ENCODE results near the gene PTPN14. TPM values are rescaled to one million over a fixed set of nuclear protein-coding genes. Genes with fewer than 3 reads are reported as not detected.

The PTPN14 gene
- total RNA-seq, 6 experiments from 2014 or later: 1.6 to 4.6 (median 2.1) TPM

- DNase-seq: no peak
- ATAC-seq: no peak
Measured at GRCh38 chr1:214432245-214432644, 119.2 kb downstream of the PTPN14 start.

GRCh38 chr1:214429951-214430770 lies 121.2 kb downstream of the PTPN14 start:
- Histone ChIP-seq H3K4me3 (no peak overlapping the region), H3K27ac (no peak overlapping the region), H3K9me3 (no peaks in the 10 kb centered on the region), H3K36me3 (no peaks in the 10 kb centered on the region), H3K27me3 (no peaks in the 10 kb centered on the region), H3K4me1 (no peaks in the 10 kb centered on the region)
- intact Hi-C loops (cut with DNase I): no loop called here
- TF ChIP-seq POLR2A (IDR thresholded peaks at IDR 0.05) (no peak), CTCF (IDR thresholded peaks at IDR 0.05) (no peak)
- DNase-seq (no peak), ATAC-seq (no peak)
- WGBS (ENCODE audit: insufficient coverage, low coverage, low lambda C conversion rate, missing lambda C conversion rate): 75% methylated on average over 9 of the region's 9 CpGs

More at GRCh38 chr1:214432245-214432644, 119.2 kb downstream of the PTPN14 start:
- TF ChIP-seq CTCF (IDR thresholded peaks at IDR 0.05) (no peak), POLR2A (IDR thresholded peaks at IDR 0.05) (no peak)
- Histone ChIP-seq H3K4me3 (no peak overlapping the region), H3K4me1 (no peaks in the 10 kb centered on the region), H3K27ac (no peak overlapping the region), H3K27me3 (no peaks in the 10 kb centered on the region), H3K9me3 (no peaks in the 10 kb centered on the region), H3K36me3 (no peaks in the 10 kb centered on the region)
- WGBS (ENCODE audit: insufficient coverage, low coverage, low lambda C conversion rate, missing lambda C conversion rate): 47% methylated on average over 1 of the region's 1 CpG
- intact Hi-C loops (cut with DNase I): no loop called here

- intact Hi-C loops (cut with DNase I): no loop called here
- Histone ChIP-seq H3K27me3 (no peaks in the 10 kb centered on the region), H3K36me3 (no peaks in the 10 kb centered on the region), H3K4me3 (no peak overlapping the region), H3K27ac (no peak overlapping the region), H3K9me3 (no peaks in the 10 kb centered on the region), H3K4me1 (no peaks in the 10 kb centered on the region)
- ATAC-seq: peak in 3 of 4 donors; percentile 24 to 50 (median 30)
- no peak for TF ChIP-seq CTCF (IDR thresholded peaks at IDR 0.05)
- TF ChIP-seq POLR2A (IDR thresholded peaks at IDR 0.05): no peak
- DNase-seq: no peak
- 36% methylated on average over 7 of the region's 7 CpGs for WGBS (ENCODE audit: insufficient coverage, low coverage, low lambda C conversion rate, missing lambda C conversion rate)
Measured at GRCh38 chr1:214427871-214428277, 123.5 kb downstream of the PTPN14 start.

- Histone ChIP-seq H3K27me3 (no peaks in the 10 kb centered on the region), H3K4me1 (no peaks in the 10 kb centered on the region), H3K9me3 (no peaks in the 10 kb centered on the region), H3K36me3 (no peaks in the 10 kb centered on the region), H3K4me3 (no peak overlapping the region), H3K27ac (no peak overlapping the region)
- DNase-seq (no peak), ATAC-seq (no peak)
- 95% methylated on average over 2 of the region's 2 CpGs for WGBS (ENCODE audit: insufficient coverage, low coverage, low lambda C conversion rate, missing lambda C conversion rate)
- no peak for TF ChIP-seq CTCF (IDR thresholded peaks at IDR 0.05)
- no peak for TF ChIP-seq POLR2A (IDR thresholded peaks at IDR 0.05)
- intact Hi-C loops (cut with DNase I): no loop called here
Measured at GRCh38 chr1:214426426-214426812, 125.0 kb downstream of the PTPN14 start.
